TTC549 (cell line): ENCODE measurements around the gene TULP4.
"Not testable (repeated sequence)": the region's sequence is repeated elsewhere in the genome, so short reads cannot be mapped to it uniquely, and the experiment has no call there.

ENCODE experiments used
- FAIRE-seq: peaks from 2 replicates; lab custom pipeline; 2012; peaks lifted over from hg19 to GRCh38; lab: Jason Lieb, UNC

Gene TULP4

DNA sequence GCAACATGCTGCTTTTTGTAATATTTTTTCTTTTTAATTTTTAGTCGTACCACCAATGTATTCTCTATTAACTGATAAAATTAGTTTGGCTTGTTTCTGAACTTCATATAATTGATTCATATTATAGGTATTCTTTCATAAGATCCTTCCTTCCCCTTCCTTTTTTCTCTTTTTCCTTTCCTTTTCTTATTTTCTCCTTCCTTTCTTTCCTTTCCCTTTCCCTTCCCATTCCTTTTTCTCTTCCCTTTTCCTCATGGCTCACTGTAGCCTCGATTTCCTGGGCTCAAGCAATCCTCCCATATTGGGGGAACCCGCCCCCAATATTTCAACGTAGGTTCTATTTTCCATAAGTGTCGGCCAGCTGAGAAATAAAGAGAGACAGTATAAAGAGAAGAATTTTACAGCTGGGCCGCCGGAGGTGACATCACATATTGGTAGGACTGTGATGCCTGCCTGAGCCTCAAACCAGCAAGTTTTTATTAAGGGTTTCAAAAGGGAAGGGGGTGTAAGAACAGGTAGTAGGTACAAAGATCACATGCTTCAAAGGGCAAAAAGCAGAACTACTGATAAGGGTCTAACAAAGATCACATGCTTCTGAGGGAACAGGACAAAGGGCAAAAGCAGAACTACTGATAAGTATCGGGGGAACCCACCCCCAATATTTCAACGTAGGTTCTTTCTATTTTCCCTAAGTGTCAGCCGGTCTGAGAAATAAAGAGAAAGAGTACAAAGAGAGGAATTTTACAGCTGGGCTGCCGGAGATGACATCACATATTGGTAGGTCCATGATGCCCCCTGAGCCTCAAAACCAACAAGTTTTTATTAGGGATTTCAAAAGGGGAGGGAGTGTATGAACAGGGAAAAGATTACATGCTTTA is 16.1 kb upstream of the TULP4 start:
- not testable (repeated sequence) for FAIRE-seq

DNA sequence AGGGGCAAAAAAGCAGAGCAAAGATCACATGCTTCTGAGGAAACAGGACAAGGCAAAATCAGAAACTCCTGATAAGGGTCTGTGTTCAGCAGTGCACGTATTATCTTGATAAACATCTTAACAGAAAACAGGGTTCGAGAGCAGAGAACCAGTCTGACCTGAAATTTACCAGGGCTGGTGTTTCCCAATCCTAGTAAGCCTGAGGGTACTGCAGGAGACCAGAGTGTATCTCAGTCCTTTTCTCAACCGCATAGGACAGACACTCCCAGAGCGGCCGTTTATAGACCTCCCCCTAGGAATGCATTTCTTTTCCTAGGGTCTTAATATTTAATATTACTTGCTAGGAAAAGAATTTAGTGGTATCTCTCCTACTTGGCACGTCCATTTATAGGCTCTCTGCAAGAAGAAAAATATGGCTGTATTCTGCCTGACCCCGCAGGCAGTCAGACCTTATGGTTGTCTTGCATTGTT is 15.4 kb upstream of the TULP4 start:
- FAIRE-seq = not testable (repeated sequence)

DNA sequence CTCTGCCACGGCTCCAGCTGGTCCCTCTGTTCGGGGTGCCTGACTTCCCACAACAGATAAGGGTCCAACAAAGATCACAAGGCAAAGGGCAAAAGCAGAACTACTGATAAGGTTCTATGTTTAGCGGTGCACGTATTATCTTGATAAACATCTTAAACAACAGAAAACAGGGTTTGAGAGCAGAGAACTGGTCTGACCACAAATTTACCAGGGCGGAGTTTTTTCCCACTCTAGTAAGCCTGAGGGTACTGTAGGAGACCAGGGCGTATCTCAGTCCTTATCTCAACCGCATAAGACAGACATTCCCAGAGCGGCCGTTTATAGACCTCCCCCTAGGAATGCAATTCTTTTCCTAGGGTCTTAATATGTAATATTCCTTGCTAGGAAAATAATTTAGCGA is 14.6 kb upstream of the TULP4 start:
- not testable (repeated sequence) for FAIRE-seq

DNA sequence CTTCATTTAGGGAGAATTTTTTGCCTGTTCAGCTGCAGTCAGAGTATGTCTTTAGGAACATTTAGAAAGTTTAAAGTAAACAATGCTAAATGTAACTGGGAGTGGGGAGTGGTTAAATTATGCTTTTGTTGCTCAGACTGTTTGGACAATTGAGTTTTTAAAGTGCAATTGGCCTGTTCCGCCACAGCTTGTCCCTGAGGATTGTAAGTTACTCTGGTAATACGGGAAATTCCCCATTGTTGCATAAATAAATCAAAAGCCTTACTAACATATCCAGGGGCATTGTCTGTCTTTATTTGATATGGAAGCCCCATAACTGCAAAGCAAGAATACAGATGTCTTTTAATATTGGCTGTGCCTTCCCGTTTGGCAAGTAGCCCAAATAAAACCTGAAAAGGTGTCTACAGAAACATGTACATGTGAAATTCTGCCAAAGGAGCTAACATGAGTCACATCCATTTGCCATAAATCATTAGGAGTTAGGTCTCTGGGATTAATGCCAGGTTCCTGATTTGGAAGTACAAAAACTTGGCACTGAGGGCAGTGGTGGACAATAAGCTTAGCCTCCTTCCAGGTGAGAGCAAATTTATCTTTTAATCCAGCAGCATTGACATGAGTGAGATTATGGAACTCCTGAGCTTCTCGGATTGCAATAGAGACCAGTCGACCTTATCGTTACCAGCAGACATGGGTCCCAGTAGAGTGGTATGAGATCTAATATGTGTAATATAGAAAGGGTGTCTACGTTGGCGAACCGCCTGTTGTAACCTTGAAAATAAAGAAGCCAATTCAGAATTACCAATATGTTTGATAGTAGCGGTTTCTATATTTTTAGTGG is 11.7 kb upstream of the TULP4 start:
- not testable (repeated sequence) for FAIRE-seq

DNA sequence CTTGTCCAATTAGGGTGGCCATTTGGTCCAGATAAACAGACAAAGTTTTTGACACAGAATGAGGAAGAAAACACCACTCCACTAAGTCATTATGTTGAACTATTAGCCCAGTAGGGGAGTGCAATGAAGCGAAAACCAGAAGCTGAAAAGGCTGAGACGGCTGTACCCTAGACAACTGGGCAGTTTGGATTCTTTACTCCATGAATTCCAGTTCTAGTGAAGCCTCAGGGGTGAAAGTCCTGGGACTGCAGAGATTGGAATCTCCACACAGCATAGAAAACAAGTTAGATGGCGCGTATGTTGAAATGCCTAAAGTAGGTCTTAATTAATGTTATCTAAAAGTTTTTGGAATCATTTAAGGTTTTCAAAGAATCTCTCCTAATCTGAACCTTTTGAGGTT is 10.7 kb upstream of the TULP4 start:
- not testable (repeated sequence) for FAIRE-seq

DNA sequence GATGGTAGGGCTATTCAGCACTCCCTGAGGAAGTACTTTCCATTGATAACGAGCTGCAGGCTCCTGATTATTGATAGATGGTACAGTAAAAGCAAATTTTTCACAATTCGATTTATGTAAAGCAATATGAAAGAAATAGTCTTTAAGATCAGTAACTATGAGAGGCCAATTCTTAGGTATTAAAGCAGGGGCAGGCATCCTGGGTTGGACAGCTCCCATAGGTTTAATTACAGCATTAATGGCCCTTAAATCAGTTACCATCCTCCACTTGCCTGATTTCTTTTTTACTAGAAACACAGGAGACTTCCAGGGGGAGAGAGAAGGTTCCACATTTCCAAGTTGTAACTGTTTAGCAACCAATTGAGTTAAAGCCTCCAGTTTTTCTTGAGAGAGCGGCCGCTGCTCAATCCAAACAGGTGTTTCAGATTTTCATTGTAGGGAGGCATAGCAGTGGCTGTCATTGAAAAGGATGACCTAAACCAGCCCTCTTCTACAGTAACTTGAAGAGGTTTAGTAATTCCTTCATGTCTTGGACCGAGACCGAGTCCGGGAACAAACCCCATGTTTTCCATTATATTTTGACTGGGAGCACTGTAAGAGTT is 10.0 kb upstream of the TULP4 start:
- not testable (repeated sequence) for FAIRE-seq

DNA sequence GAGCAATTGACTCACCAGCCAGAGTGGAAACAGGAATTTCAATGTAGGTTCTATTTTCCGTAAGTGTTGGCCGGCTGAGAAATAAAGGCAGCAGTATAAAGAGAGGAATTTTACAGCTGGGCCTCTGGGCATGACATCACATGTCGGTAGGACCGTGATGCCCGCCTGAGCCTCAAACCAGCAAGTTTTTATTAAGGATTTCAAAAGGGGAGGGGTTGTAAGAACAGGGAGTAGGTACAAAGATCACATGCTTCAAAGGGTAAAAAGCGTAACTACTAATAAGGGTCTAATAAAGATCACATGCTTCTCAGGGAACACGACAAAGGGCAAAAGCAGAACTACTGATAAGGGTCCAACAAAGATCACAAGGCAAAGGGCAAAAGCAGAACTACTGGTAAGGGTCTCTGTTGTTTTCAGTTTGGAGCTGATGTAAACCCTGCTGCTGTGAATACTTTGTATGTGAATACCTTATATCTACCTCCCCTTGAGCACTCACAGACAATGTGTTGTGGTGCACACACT is 9.0 kb upstream of the TULP4 start:
- no peak for FAIRE-seq

DNA sequence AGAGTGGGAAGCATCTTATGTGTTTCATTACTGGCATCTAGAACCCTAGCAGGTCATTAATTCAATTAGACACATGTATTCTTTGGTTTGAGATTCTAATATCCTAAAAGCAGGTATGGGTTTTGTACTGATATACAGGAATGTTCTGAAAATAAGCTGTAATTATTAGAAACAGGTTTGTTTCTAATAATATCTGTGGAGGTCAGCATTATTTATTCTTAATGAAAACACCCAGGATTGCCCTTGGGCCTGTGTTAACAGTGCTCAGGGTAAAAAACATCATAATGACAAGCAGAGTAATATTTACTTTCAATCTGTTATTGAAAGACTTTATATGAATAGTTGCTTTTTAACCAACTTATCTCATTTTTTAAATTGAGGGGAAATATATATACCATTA is 8.0 kb upstream of the TULP4 start:
- no peak for FAIRE-seq

DNA sequence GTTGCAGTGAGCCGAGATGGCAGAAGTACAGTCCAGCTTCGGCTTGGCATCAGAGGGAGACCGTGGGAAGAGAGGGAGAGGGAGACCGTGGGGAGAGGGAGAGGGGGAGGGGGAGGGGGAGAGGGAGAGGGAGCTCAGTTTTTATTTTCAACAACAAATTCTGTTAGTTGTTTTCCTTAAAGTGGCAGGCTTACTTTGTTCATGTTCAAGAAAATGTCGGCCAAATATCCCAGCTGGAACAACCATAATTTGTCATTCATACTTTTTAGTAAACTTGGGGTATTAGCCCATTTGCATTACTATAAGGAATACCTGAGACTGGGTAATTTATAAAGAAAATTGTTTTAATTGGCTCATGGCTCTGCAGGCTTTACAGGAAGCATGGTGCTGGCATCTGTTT is 2.5 kb upstream of the TULP4 start:
- no peak for FAIRE-seq

DNA sequence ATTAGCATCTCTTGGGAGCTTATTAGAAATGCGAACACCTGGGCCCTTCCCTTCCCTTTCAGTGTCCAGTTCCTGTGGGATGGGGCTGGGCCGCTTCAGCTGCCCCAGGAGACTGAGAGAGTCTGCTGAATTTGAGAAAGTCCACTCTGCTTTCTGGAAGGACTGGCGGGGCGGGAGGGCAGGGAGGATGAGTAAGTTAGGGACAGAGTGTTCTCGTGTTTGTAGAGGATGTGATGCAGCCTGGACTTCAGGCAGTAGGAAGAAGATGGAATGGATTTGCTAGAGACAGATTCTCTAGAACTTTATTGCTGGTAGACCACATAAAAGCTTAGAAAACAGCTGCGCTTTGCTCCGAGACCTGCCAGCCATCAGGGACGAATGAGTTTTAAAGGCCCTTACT is 1.1 kb upstream of the TULP4 start:
- no peak for FAIRE-seq

DNA sequence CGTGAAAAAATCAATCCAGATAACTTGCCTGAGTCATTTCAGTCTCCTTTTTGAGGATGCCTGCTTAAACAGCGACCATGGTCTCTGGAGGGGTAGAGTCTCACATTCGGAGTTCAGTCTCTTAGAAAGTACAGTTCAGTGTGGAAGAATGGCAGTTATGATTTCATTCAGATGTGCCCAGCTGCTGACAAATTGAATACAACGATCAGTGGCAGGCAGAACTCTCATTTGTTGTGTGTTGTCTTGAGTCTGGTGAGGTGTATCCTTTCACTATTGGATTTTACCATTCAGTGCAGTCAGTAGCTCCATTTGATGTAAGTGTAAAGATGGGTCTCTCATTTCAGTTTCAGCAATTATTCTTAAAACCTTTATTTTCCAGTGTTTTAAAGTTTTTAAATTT is 639 bp upstream of the TULP4 start:
- no peak for FAIRE-seq

DNA sequence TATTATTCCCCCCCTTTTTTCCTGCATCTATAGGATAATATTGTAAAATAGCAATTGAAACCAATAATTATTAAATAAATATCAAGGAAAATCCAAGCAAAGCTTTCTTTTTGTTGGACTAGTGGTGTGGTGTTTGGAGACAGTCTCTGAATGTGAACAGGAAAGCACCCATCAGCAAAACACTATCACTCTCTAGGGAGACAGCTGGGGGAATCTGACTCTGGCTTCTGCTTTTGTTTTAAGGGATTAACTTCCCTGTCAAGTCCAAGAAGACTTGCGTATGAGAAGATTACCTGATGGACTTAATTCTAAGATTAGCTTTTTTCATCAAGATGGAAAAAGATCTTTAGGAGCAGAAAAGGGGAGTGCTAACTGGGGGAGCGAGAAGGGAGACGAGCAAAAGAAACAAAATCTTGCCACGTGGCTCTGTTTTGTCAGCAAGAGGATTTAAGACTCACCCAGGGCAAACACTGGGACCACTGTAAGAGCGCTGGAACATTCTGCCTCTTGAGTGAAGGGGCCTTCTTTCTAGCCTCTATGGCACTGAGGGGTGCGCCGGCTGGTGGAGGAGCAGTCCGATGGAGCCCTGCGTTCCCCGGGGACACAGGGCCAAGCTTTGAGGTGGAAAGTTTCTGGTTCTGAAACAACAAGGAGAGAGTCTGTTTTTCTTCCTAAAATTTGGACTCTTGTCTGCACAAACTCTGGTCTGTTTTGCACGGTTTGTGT is 570 bp downstream of the TULP4 start:
- no peak for FAIRE-seq

DNA sequence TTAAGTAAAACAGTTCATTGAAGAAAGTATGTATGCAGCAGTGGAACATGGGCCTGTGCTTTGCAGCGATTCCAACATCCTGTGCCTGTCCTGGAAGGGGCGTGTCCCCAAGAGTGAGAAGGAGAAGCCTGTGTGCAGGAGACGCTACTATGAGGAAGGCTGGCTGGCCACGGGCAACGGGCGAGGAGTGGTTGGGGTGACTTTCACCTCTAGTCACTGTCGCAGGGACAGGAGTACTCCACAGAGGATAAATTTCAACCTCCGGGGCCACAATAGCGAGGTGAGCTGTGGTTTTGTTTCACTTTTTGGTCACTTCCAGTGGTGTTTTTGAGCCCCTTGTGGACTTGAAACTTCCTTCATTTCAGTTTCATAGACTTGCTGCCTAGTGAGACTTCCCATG is 1.7 kb downstream of the TULP4 start:
- FAIRE-seq = no peak

DNA sequence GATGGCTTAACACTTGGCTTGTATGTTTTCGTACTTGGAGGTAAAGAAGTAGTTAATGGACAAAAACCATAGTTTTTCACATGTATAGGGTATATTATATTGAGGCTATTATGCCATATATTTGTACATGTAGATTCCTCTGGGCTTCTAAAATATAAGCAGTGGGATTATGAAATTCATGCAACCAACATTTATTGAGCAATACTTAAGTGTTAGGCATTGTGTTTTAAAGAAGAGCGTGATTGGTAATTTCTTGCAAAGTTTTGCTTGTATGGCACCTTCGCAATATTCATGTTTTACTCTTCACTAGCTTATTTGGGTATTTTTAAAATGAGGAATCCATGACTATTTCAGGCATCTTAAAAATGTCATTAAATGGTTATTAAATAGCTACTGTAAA is 2.5 kb downstream of the TULP4 start:
- FAIRE-seq = no peak

DNA sequence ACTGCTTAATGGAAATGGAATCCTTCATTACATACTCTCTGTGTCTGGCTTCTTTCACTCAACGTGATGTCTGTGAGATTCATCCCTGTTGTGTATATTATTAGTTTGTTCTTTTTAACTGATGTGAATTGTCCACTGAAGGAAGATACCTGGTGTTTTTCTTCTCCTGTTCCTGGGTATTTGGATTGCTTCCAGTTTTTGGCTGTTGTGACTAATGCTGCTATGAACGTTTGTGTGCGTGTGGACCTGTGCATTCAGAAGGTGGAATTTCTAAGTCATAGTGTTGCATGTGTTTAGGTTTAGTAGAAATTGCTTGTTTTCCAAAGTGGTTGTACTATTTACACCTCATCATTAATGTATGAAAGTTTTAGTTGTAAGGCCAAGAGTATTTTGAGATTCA is 3.8 kb downstream of the TULP4 start:
- FAIRE-seq = no peak

DNA sequence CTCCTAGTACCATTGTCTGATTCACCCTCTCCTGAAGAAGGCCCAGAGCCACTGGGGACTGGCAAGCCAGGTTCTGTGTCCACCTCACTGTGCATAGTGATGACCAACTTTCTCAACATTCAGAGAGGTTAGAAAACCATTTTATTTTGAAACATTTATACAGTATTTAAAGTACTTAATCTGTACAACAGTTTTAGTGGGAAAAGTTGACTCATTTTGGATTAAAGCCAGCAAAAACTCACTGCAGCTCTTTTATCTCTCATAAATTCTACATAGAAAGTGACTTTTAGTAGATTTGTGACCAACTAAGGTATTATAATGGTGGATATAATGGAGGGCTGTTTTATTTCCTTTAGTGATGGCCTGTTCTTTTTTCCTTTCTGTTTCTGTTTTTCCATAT is 9.7 kb downstream of the TULP4 start:
- no peak for FAIRE-seq

DNA sequence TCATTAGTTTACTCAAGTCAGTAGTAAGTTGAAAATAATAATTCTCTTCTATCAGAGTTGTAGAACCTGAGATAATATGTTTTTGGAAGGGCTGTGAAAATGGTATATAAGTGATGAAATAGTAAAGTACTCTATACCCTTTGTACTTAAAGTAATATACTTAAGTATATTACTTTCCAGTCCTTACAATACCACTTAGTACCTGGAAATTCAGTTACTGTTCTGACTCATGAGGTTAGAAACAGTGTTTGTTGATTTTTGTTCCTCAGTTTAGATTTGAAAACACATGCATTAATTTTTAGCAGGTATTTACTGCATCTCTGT is 10.1 kb downstream of the TULP4 start:
- FAIRE-seq = no peak

DNA sequence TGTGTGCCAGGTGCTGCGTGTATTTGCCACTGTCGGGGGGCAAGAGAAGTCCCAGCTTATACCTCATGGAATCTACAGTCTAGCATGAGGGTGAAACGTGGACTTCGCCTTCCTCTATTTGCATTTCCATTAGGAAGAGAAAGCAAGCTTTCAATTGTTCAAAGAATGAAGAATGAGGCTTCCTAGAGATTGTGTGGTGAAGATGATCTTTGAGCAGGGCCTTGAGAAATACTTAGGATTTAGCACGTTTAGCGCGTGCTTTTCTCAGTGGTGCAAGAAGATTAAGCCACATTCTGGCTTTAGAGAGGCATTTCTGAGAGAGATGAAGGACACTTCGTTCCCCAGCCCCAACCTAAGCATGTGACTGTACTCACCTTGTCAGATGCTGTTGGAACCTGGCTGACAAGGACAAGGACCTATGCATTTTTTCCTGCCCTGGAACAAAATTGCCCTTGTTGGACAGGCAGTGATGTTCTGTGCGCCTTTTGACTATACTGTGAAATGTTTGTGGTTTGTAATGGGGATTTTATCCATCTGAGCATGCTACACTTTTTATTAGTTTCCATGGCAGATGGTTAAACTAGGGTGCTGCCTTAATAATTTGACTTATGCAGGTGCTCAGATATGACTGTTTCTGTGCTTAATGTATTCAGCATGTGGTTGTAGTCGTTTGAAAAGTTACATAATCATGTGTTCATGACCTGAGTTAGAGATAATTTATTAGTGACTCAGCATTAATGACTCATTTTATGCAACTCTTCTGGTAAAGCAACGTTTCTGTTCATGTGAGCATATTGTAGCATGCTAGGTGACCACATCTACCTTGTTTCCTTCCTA is 10.7 kb downstream of the TULP4 start:
- no peak for FAIRE-seq

DNA sequence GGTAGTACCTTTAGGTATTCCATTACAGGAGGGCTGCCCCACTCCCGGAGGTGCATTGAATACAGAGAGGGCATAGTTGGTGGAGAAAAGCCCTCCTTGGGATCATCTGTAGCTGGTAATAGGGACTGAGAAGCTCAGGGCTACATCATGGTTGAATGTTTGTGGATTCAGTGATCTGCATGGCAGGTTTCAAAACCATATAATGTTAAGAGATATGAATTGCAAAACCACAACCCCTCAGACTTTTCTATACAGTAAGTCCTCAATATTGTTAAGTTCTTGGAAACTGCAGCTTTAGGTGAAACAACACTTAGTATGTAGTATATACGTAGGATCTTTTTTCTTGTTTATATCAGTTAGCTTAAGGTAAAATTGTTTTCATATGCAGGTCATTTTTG is 11.3 kb downstream of the TULP4 start:
- FAIRE-seq = no peak

DNA sequence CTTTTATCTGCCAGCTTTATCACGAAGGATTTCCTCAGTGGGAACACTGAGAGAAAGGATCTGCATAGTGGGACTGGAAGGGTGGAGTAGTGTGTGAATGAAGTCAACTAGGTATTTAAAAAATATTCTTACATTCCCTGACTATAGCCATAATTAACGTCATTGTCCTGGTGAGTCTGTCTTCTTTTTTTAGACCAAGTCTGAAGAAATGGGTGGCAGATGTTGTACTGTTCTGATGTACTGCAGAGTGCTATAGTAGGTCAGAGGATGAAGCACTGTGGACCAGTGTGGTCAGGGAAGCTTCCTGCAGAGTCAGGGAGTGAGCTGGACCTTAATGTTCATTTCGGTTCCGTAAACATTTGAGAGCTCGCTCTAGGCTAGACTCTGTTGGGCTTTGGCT is 11.9 kb downstream of the TULP4 start:
- no peak for FAIRE-seq

DNA sequence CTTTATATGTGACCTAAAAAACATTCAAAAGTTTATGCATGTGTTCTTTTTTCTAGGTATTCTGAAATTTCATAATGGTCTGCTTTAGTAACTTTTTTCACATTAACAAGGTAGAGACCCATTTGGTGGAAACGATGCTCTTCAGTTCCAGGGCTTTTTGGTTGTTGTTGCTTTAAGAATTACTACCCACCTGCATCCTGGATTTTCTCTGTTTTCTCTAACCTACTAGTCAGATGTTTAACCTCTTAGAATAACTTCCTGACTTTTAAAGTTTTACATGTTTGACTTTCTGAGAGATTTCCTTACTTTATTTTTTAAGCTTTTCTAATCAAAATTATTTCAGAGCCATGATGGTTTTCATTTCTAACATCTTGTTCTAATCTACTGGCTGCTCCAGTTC is 14.9 kb downstream of the TULP4 start:
- FAIRE-seq = no peak
